Suprapubic skin (tissue), 4 donors: ENCODE results near the gene LUC7L.

ENCODE experiments used
- CTCF ChIP-seq, 2 donors: fragments of 200-600 bp in 1 of 2; fragments of 450-650 bp in 1 of 2; sonication (generic) in 1 of 2; IDR thresholded peaks; one replicate each; pipeline ENCODE4 v1.5.1; 2016 to 2019; ENCODE audit warnings: antibody characterized with exemption in 2 of 2, mild to moderate bottlenecking in 1 of 2, moderate library complexity in 1 of 2
- EP300 ChIP-seq: sonication (generic); formaldehyde crosslinking; IDR thresholded peaks from one replicate; pipeline ENCODE4 v1.6.1; 2017; ENCODE audit warnings: antibody characterized with exemption
- POLR2AphosphoS5 ChIP-seq, 3 donors: sonication (generic); formaldehyde crosslinking; IDR thresholded peaks; one replicate each; pipeline ENCODE4 v1.6.1; 2017; ENCODE audit warnings: antibody characterized with exemption in 3 of 3

GRCh38 chr16:270381-271255 lies 41.4 kb upstream of the LUC7L start:
- no peak for TF ChIP-seq CTCF (IDR thresholded peaks at IDR 0.05)
- TF ChIP-seq EP300: no peak
- no peak for TF ChIP-seq POLR2AphosphoS5 (IDR thresholded peaks at IDR 0.05)
